HG02642 (cell line): ENCODE data around the gene CPXM2.

Source experiments
- ATAC-seq: cut with Tn5 transposase; IDR thresholded peaks from one replicate; pipeline ENCODE4 v1.9.1; 2021; ENCODE audit warnings: mild to moderate bottlenecking; ENCODE audit not compliant: unreplicated experiment, poor library complexity

CPXM2 gene

GRCh38 chr10:123718544-123719060 is 173.0 kb downstream of the CPXM2 start:
- ATAC-seq, result no peak

DNA sequence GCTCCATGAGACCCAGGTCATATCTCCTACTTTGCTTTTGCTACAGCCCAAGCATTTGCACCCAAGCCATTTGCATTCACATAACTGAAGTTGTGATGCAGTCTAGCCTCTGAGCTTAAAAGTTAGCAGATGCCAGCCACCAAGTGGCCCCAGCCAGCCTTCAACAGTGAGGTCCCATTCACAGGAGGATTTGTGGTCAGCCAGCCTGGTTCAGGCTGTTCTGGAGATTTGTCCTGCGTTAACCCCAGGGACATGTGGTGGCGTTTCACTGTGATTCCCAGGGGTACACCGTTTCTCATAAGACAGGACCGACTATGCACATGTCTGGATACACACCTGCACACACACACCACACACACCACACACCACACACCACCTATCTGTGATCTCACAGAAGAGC is 174.3 kb downstream of the CPXM2 start:
- no peak for ATAC-seq

GRCh38 chr10:123715546-123715945 is 176.1 kb downstream of the CPXM2 start:
- no peak for ATAC-seq

DNA sequence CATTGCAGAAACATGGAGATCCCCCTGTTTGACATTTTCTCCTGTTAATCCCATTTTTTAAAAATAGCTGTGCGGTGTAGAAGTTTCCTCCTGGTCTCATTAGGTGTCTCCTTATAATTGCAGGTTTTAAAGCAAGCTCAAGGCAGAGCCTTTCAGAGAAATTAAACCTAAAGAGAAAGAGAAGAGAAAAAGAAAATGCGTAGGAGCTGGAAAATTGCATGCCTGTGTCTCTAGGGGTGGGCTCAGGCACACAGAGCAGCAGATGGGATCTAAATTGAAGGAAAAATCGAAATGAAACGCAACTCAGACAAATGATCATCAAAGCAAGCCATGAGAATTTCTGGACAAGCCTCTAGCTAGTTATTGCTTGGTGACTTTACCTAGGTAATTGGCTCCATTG is 185.4 kb downstream of the CPXM2 start:
- ATAC-seq, result no peak

GRCh38 chr10:123704812-123705211 is 186.8 kb downstream of the CPXM2 start:
- ATAC-seq, result no peak

GRCh38 chr10:123704076-123704475 is 187.5 kb downstream of the CPXM2 start:
- no peak for ATAC-seq

DNA sequence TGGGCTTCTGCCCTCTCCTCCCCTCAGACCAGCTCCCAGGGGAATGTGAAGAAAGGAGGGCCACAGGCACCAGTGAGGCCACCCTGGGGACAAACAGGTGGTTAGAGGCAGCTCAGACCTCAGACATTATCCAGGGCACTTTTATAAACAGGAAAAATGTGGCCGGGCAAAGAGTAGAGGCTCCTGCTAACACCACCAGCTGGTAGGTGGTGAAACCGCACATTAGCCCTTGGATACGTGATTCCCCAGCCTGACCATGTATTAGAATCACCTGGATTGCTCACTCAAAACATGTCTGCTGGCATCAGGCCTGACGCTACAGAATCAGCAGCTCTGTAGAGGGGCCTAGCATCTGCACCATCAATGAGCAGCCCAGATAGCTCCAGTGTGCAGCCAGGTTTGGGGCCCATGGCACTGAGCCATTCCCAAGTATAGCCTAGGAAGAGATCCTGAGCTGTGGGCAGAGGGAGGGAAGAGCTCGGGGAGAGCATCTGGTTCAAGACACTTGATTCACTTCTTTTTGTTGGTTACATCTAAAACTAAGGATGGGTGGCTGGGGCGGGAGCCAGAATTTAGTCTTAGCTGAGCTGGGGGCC is 188.3 kb downstream of the CPXM2 start:
- ATAC-seq, result no peak
